ENCODE results near the gene CBX6. TPM values are rescaled to one million over a fixed set of nuclear protein-coding genes. Genes with fewer than 3 reads are reported as not detected.

The CBX6 gene
- total RNA-seq, 1 experiment from 2014 or later = 31.4 TPM

- H3K9ac ChIP-seq (ENCODE audit: extremely low read depth, insufficient read length, low read length) = no peak overlapping the region
- H3K36me3 Mint-ChIP-seq (ENCODE audit: insufficient read depth in 1 of 3, low read depth in 3 of 3) = no peaks in the 10 kb centered on the region
- H4K5ac ChIP-seq (ENCODE audit: insufficient read length, low read depth, low read length) = no peak overlapping the region
- H2BK15ac ChIP-seq (ENCODE audit: low read depth, low read length) = no peak overlapping the region
- H3K79me1 ChIP-seq (ENCODE audit: insufficient read depth, low read depth, low read length, poor library complexity, severe bottlenecking) = no peaks in the 10 kb centered on the region
- H4K20me1 ChIP-seq (ENCODE audit: control insufficient read depth, insufficient read depth, insufficient read length) = no peaks in the 10 kb centered on the region
- H3K4me1 ChIP-seq (ENCODE audit: insufficient read depth, low read length) = peaks cover 3% of the 10 kb centered on the region; the same call in 1 of the 2 replicates
- H3K14ac ChIP-seq (ENCODE audit: insufficient read depth, low read length) = no peak overlapping the region
- DNase-seq = no peak
- H3K23me2 ChIP-seq (ENCODE audit: insufficient read length, low read depth, low read length, poor library complexity, severe bottlenecking) = no peaks in the 10 kb centered on the region
- no peaks in the 10 kb centered on the region for H3K27me3 ChIP-seq (ENCODE audit: insufficient read depth, low read length)
- no peak overlapping the region for H3K4me3 Mint-ChIP-seq
- peaks cover 3% of the 10 kb centered on the region; the same call in 1 of the 2 replicates for H3K27me3 Mint-ChIP-seq (ENCODE audit: low read depth)
- H3K56ac ChIP-seq (ENCODE audit: insufficient read length, low read depth, low read length) = no peak overlapping the region
- H3K18ac ChIP-seq (ENCODE audit: insufficient read length, low read depth, low read length) = no peak overlapping the region
- H3T11ph ChIP-seq (ENCODE audit: low read length) = no peak overlapping the region
- H2AK5ac ChIP-seq (ENCODE audit: insufficient read length, low read length) = no peak overlapping the region
- H3K4ac ChIP-seq (ENCODE audit: low read depth, low read length) = no peak overlapping the region
- no peak overlapping the region for H2BK20ac ChIP-seq (ENCODE audit: low read depth, low read length, poor library complexity, severe bottlenecking)
- H3K79me2 ChIP-seq (ENCODE audit: insufficient read depth, low read length) = no peaks in the 10 kb centered on the region
- no peaks in the 10 kb centered on the region for H3K9me3 ChIP-seq (ENCODE audit: control insufficient read depth, low read depth, low read length)
- no peak for TF ChIP-seq CTCF (conservative IDR thresholded peaks at IDR 0.05)
- H2AFZ ChIP-seq (ENCODE audit: low read length) = no peak overlapping the region
- H3K27ac ChIP-seq (ENCODE audit: insufficient read length, low read depth, low read length) = no peak overlapping the region
- no peak overlapping the region for H3K27ac Mint-ChIP-seq
- no CpG with 5 or more reads among the region's 7 CpGs for WGBS (ENCODE audit: extremely low coverage, insufficient read length, low lambda C conversion rate)
- H3K23ac ChIP-seq (ENCODE audit: insufficient read length, low read depth, low read length) = no peak overlapping the region
- H3K4me1 Mint-ChIP-seq = peaks cover 32 to 33% of the 10 kb centered on the region in 2 experiments
- no peaks in the 10 kb centered on the region for H3K9me3 Mint-ChIP-seq
- H2BK12ac ChIP-seq (ENCODE audit: insufficient read length, low read depth, low read length) = no peak overlapping the region
- no peak overlapping the region for H3K4me2 ChIP-seq (ENCODE audit: insufficient read depth, insufficient read length, low read length)
- H4K91ac ChIP-seq (ENCODE audit: insufficient read length, low read depth, low read length) = no peak overlapping the region
- no peak overlapping the region for H2BK120ac ChIP-seq (ENCODE audit: low read depth, low read length, poor library complexity, severe bottlenecking)
- no peak overlapping the region for H4K8ac ChIP-seq (replicated peaks; ENCODE audit: insufficient read length, low read depth, low read length)
- H2BK5ac ChIP-seq (ENCODE audit: insufficient read length, low read length) = no peak overlapping the region
These were observed 41.2 kb downstream of the CBX6 start for GRCh38 chr22:38830845-38831108.
